ENCODE measurements around the gene VAT1L.

Gene VAT1L

DNA sequence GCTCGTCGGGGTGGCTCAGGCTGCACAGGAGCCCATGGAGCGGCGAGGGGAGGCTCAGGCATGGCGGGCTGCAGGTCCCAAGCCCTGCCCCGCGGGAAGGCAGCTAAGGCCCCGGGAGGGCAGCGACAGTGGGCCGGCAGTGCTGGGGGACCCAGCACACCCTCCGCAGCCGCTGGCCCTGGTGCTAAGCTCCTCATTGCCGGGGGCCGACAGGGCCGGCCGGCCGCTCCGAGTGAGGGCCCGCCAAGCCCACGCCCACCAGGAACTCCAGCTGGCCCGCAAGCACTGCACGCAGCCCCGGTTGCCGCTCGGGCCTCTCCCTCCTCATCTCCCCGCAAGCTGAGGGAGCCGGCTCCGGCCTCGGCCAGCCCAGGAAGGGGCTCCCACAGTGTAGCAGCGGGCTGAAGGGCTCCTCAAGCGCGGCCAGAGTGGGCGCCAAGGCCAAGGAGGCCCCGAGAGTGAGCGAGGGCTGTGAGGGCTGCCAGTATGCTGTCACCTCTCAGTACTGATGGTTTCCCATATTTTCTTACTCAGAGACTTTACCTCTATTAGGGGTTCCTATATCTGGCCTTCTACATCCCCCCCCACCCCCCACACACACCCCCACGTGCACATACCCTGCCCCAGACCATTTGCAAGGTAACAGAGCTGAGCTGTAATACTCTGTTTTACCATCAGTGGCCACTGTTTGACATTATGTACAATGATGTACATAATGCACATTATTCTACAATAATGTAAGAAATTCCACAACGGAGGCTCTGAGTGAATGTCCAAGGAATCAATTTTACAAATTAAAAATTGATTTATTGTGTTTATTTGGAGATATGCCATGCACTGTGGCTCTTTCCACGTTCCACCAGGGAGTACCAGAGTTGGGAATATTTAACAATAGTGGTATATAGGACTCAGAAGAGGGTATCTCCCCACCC is 3.7 kb upstream of the VAT1L start:
- DNase-seq, result no peak

DNA sequence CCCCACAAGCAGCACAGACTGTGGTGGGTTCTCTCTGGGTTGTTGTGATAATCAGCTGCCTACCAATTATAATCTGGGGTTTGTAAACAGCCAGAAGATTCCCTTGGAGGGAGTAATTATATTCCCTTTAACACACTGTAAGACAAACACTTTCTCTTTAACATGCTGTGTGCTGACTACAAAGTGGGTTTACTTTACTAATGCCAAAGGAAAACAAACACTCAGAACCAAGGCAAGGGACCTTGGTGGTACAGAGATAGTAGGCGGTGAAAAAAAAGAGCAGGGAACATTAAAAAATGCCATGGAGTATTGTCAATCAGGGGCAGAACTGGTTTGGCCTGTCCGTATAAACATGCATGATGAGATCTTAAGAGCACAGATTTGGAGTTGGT is 3.0 kb upstream of the VAT1L start:
- no peak for DNase-seq

DNA sequence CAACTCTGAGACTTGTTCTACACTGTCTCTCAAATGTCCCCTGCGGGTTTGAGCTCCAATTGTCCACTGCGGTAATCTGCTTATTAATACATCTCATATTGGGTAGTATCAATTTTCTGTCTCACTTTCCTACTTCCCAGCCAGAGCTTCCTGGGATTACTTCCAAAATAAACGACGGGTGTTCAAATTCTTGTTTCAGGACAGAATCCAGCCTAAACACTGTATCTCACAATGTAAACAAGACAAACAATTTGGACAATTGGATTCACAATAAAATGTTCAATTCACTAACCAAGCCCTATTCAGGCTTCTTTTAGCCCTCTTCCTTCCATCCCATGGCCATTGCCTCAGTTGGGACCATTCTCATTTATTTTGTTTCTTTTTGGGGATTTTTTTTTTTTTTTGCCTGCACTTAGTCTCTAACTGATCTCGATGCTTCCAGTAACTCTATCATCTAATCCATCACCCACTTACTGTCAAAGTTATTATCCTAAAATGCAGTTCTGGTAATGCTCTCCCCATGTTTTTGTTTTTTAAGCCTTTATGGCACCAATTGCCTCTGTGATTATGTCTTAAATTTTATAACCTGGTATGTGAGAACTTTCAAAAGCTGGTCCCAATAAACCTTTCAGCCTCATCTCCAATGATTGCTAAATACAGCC is 2.0 kb upstream of the VAT1L start:
- DNase-seq, result no peak

DNA sequence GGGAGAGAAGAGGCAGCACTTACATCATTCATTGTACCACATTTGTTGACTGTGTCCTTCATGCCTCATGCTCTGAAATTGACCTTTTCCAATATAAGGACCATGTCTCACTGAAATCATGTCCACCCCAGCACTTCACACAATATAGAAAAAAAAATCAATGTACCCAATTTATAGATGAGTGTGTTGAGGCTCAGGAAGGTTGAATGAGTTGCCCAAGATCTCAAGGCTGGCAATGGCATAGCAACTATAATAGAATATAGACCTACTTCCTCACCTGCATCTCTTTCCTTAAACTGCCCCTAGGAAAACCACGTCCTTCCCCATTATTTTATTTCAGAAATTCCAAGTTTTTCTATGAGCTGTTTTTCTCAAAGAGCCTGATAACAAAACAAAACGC is 912 bp upstream of the VAT1L start:
- no peak for DNase-seq

DNA sequence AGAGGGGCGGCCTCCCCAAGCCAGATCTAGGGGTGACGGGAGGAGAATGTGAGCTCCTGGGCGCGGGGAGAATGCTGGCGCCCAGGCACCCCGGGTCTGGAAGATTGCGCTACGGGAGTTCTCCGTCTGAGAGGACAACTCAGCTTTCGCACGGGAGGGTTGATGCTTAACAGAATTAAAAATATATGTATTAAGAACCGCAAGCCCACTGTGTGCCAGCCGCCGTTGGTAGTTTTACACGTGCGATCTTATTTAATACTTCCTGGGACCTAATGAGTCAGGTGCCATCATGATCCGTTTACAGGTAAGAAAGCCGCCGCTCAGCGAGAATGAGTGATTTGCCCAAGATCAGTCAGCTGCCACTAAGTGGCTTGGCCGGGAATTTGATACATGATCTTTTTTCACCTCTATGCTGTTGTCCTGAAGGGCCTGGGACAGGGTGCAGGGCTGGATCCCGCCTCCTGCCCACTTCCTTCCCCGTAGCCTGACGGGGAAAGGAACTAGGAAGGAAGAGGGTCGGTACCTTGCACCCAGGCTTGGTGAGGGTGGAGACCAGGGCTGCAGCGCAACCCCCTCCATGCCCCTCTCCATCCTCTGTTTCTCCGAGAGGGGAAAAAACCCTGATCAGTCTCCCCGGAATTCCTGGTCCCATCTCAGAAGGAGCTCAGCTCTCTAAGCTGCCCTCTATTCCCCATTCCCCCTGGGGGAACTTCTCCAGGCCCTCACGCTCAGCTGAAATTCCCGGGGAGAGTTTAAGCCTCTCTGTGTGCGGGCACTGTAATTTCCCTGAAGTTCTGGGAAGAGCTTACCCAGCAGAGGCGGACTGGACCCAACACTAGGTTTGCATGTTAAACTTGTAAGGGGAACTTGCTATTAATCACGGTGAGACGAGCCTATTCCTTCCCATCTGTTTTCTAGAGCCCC is 983 bp downstream of the VAT1L start:
- no peak for DNase-seq

DNA sequence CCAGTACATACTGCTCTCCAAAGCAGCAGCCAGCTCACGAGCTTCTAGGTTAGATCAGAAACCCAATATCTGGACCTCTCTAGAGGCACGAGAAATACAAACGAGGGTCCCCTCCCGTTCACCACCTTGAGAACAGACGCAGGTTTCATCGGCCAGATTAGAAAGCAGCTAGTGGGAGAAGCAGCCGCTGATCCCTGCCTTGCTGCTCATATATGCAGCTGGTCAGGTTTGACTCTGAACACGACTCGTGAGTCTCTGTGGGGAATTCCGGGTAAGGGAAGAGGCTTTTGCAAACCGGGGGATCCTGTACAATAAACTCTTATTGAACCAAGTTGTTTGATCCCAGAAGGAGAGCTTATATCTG is 1.6 kb downstream of the VAT1L start:
- no peak for DNase-seq

DNA sequence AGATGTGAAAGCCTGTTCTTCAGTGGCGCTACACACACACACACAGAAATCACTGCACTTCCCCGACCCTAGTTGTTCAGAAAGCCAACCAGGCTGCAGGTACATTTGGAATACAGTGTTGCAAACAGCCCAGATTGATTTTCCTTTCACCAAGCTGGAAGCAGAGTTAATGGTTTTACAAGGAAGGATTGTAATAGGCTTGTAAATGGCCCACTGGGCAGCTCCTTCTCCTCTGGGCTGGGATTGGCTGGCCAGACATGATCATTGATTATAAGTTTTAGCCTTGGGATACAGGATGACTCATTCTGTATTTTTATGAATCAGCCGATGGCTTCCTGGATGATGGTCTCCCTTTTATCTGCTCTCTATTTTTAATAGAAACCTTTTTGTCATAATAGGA is 2.5 kb downstream of the VAT1L start:
- DNase-seq, result no peak

DNA sequence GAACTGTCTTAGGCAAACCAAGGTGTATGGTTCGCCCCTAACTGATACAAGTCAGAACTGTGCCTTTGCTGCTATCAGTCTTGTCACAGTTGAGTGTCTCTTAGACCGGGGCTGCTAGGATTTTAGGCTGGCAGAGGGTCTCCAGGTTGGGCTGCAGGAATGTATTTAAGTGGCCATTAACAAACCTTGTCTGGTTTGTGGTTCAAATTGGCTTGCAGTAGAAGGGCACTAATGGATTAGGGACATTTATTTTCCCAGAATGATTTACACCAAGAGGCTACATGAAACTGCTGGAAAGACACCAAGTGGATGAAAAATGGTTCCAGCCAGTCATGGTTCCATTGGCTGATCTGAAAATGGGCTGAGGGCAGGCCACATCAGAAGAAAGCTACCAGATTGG is 5.1 kb downstream of the VAT1L start:
- DNase-seq, result no peak

DNA sequence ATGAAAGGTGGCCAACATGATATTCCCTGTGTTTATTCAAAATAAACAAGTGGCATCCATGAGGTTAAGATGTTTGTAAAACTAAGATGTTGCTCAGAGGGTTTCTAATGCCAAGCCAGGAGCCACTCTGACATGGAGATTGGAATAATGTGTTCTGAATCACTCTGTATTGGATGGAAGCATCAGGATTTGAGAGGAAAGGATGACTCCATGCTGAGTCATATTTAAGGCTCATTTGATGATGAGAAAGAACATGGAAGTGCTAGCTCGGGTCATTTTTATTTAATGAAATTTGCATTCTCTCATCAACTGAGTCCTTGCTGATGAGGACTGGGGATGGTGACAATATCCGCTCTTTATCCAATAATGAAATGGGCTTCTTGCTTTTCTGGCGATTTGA is 6.2 kb downstream of the VAT1L start:
- DNase-seq, result no peak

DNA sequence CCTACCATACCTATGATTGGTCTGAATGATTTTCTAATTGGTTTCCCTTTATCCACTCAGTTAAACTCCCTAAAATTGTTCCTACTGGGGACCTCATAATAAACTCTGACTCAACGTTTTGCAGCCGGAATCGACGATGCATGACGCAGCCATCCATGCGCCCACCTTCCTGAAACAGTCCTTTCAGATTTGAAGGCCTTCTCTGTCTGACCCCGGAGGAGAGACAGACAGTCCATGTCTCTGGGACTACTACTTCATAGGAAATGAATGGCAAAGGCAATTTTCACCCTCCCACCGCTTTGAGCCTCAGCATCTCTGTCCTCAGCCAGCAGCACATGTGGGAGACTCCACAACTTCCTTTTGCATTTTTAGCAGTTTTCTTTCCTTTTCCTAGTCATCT is 13.5 kb downstream of the VAT1L start:
- DNase-seq, result no peak

DNA sequence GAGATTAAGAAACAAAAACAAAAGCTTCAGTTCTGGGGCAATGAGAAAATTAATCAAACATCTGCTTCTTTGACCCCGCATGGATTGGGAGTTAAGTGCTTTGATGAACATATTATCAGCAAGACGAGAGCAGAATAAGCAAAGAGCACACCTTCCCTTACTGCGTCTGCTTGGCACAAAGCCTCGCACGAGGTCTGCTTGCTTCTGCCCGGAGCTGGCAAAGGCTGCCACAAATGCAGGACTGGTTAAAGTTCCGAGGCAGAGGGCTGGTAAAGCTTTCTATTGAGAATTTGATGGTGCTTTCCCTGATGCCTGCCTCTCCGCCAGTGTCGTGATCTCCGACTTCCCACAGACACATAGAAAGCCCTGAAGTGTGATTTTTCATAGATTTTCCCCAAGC is 17.0 kb downstream of the VAT1L start:
- no peak for DNase-seq

DNA sequence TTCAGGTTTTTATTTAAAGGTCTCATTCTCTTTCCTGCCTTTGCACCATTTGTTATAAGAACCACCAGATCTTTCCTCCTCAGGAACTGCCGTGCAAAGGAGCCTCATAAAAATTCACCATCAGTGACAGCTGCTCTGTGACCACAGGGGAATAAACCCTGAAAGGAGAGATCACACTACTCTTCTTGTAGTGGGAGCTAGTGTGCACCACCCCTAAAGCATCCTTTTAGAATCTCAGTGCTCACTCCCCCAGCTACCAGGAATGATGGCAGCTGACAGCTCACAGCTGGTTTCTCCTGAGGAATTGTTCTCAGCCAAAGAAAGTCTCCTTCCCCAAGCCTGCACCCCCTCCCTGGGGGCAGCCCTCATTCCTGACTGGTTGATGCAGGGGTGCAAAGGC is 18.7 kb downstream of the VAT1L start:
- DNase-seq, result no peak

DNA sequence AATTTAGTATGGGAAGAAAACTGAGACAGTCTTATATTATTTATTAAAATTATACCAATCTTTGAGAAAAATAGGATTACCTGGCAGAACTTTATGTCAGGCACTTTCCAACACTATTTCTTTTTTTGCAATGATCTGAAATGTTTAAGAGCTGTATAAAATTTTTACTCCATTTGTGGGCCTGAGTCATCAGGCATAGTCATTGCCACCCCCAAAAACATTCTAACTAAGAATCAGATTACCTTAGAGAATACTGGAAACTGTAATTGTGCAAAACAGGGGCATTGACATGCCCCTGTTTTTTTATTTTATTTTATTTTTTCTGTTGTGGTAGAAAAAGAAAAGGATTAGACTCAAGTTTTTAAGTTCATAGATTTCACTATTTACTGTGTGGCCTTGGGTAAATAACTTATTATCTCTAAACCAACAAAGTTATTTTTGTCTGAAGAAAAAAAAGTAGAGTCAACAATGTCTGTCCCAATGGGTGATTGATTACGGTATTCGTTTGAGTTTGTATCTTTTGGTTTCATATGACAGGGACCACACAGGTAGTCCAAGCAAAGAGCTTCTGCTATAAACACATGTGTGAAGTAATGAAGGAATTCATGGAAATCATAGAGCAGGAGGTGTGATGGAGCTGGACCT is 24.6 kb downstream of the VAT1L start:
- no peak for DNase-seq

DNA sequence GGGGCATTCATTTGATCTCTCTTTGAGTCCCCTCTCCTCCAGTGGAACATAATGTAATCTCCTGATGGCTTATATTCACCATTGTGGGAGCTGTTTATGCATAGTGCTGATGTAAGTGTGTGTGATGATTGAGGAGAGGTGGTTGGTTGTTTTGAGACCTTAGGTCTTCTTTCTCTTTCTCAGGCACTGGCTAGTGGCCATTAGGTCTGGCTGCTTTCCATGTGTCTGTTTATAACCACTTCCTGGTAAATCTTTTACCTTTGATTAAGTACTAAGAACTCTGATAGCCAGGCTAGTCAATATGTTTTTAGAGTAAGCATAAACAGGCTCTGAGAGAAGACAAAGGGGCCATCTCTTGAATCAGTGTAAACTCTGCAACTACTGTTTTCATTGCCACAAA is 27.9 kb downstream of the VAT1L start:
- no peak for DNase-seq

DNA sequence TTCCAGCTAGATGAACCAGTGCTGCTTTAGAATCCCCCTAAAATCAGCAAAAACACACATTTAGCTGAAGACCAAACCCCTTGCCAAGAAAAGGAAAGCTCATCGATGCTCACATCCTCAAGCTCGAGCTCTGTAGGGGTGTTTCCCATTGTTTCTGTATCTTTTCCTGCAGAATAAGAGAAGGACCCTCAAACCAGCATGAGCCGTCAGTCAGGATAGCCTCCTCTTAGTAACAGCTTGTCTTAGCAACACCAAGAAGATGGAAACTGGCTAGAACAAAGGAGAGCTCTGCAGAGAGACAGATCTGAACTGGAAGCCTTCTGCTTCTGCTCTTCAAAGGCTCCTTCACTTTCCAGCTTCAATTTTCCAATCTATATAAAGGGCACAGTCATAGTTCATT is 32.0 kb downstream of the VAT1L start:
- no peak for DNase-seq

DNA sequence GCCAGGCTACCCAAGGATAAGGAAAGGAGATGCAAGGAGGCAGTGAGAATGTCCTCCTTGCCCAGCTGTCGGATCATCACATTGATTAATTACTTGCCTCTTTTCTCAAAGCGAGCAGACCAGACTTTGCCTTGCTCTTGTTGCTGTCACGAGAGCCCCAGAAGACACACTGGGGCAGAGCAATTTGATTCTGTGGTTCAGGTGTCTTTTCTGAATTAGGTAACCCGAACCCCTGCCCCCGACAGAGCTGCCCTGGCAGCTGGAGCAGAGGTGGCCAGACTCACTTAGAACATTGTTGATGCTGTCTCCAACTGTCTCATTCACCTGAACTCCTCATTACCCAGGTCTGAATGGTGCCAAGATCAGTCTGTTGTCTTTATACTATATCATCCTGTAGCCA is 34.3 kb downstream of the VAT1L start:
- no peak for DNase-seq

DNA sequence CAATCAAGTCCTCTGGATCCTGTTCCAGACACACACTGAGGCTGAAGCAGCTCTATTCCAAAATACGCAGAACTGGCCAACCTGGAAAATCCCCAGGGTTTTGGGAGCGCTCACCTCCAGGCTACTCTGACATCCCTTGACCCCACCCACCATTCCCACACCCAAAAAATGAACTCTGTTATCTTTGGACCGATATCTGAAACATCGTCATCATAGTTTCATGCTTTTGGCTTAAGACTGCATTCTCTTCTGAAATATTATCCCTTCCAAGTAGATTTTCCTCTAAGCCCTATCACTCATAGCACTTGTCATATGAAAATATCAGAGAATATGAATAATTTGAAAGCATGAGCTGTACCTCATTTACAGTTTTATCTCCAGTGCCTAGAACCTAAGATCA is 34.7 kb downstream of the VAT1L start:
- no peak for DNase-seq

DNA sequence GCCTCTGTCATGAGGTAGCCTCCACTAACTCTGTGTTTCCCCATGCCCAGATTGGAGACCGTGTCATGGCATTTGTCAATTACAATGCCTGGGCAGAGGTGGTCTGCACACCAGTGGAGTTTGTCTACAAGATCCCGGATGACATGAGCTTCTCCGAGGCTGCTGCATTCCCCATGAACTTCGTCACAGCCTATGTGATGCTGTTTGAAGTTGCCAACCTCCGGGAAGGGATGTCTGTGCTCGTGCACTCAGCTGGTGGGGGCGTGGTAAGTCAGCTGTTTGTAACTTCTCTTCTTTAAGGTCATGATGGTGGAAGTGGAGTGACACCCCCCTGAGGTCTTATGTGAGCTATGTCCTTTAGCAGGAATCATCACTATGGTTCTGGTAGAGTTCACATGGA is 36.8 kb downstream of the VAT1L start:
- no peak for DNase-seq

DNA sequence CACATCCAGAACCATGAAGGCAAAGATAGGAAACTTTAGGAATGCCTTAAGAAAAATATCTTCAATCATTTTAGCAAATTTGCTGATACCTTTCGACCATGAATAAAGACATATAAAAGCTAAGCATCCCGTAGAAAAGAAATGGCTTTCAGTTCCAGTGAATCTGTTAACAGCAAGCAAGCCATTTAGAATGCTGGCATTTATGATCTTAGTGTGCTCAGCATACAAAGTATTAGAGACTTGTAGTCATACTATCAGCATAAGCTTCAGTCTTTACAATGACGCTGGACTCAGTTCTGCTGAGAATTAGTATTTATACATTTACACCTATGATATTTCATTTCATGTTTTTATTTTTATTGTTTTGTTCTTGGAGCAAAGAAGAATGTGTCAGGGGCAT is 38.7 kb downstream of the VAT1L start:
- DNase-seq, result no peak

DNA sequence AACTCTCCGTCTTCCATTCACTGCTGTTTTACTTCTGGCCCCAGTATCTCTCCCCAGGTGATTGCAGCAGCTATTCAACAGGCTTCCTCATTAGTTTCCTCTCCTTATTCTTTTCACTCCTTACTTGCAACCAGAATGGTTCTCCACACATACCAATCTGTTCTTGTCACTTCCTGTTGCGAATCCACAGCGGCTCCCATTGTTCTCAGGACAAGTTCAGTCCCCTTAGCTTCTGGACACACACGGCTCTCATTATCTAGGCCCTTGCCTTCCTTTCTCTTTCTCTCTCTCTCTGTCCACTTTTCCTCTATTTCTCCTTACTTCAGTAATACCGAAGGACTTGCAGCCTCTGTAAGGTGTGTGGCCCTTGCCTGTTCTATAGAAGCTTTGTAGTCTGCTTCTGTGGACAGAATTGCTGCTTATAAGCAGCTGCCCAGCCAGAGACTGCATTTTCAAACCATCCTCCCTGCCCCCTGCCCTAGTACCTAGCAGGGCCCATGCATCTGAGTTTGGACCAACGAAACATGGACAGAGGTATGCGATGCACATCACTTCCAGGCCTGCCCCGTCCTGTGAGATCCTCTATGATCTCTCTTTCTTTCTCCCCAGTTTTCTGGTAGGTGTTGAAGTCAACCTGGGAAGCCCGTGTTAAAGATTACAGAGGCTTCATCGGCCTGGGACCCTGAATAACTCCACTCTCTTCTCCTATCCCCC is 45.7 kb downstream of the VAT1L start:
- DNase-seq, result no peak

DNA sequence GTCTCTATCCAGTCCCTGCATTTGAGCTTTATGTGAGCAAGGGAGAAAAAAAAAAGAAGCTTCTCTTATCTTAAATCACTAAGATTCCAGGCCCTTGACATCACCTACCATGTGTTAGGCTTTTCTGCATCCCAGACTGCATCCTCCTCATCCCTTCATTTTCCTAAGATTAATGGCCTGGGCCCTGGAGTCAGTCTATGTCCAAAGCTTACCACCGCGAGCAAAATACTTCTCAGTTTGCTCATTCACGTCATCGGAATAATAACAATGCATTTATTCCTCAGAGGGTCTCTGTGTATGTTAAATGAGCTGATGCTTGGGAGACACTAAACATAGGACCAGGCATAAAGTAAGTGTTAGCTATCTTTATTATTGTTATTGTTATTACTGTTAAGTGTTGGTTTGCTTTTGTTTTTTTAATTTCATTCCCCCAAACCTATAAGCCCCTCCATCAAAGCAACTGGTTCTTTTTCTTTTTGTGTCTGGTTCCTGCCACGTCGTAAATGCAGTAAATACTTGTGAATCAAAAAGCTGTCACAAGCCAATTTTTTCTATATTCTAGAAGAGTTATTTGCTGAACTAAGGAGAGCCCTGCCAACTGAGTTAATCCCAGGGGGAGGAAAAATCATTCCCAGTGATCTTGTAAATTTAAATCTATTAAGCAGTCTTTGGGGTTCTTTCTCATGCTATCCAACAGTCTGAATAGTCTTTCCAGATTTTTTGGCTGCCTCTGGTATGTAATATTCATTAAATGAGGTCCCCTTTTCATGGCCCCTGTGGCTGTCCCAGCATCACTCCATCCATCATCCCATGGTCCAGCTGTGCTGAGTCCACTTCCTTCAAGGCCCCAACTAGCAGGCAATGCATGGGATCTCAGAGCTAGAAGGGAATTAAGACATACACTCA is 46.5 kb downstream of the VAT1L start:
- no peak for DNase-seq

Data from activated CD4-positive, alpha-beta T cell treated with anti-CD3 and anti-CD28 coated beads for 4 hours (primary cell).